ENCODE data around the gene UTP15.
A peak's percentile ranks its signal among the peaks of the same experiment; 100 is the strongest.

Gene UTP15

GRCh38 chr5:73565969-73566547 lies 515 bp downstream of the UTP15 start:
- no peak for DNase-seq

GRCh38 chr5:73582285-73583145 lies 17.0 kb downstream of the UTP15 start:
- DNase-seq = no peak

- no peak for DNase-seq
Measured at GRCh38 chr5:73587923-73588322, 22.4 kb downstream of the UTP15 start.

GRCh38 chr5:73591102-73591695 lies 25.7 kb downstream of the UTP15 start:
- peak; percentile 4 for DNase-seq

GRCh38 chr5:73591698-73592501 lies 26.4 kb downstream of the UTP15 start:
- DNase-seq = no peak

- DNase-seq = no peak
Measured at GRCh38 chr5:73592551-73592950, 27.0 kb downstream of the UTP15 start.

- peak; percentile 4 for DNase-seq
Measured at GRCh38 chr5:73596705-73597328, 31.3 kb downstream of the UTP15 start.

GRCh38 chr5:73599380-73599779 lies 33.8 kb downstream of the UTP15 start:
- no peak for DNase-seq

GRCh38 chr5:73603998-73604397 lies 38.5 kb downstream of the UTP15 start:
- DNase-seq = no peak

- DNase-seq = no peak
Measured at GRCh38 chr5:73605223-73606087, 39.9 kb downstream of the UTP15 start.

GRCh38 chr5:73606206-73606753 lies 40.7 kb downstream of the UTP15 start:
- DNase-seq = no peak

- DNase-seq = no peak
Measured at GRCh38 chr5:73607228-73607627, 41.7 kb downstream of the UTP15 start.

GRCh38 chr5:73612799-73613198 lies 47.3 kb downstream of the UTP15 start:
- DNase-seq = no peak

- no peak for DNase-seq
Measured at GRCh38 chr5:73615085-73615484, 49.5 kb downstream of the UTP15 start.

- DNase-seq = no peak
Measured at GRCh38 chr5:73615947-73616346, 50.4 kb downstream of the UTP15 start.

GRCh38 chr5:73617510-73618279 lies 52.2 kb downstream of the UTP15 start:
- DNase-seq = no peak

GRCh38 chr5:73619606-73620333 lies 54.2 kb downstream of the UTP15 start:
- no peak for DNase-seq

GRCh38 chr5:73620334-73620687 lies 54.8 kb downstream of the UTP15 start:
- DNase-seq = no peak

GRCh38 chr5:73623060-73623459 lies 57.5 kb downstream of the UTP15 start:
- DNase-seq = no peak

- no peak for DNase-seq
Measured at GRCh38 chr5:73623901-73624404, 58.4 kb downstream of the UTP15 start.
